Heart left ventricle (tissue), 13 donors: ENCODE measurements around the gene CBX2.

Source experiments
- POLR2A ChIP-seq, 2 donors: fragments of 450-650 bp; IDR thresholded peaks; one replicate each; pipeline ENCODE4 v1.6.1; 2017; ENCODE audit warnings: antibody characterized with exemption in 2 of 2, mild to moderate bottlenecking in 2 of 2, moderate library complexity in 2 of 2
- TF ChIP-seq, protein P1 (sequence below), 12 donors: fragments of 200-600 bp; sonication (generic) in 4 of 12; IDR thresholded peaks; one replicate each; pipeline versions ENCODE4 v1.5.0 to v1.8.0; 2018 to 2022; ENCODE audit warnings: antibody characterized with exemption in 12 of 12, mild to moderate bottlenecking in 5 of 12
- donor health status: ischemic (EF 13 %, LVEDD 7.1; RV severe dilation, severe dysfunction).
- donor health status: DM: no; HTN: yes; CAD: no.
- donor health status: DM: no; HTN: no; CAD: no.
- donor health status: ischemic (EF 25% LVEDD 6.9; RV normal size, moderate dysfunction).
- donor health status: ischemic (EF 25% LVEDD 5.7; RV mildly dilated, moderate dysfunction).
- donor health status: ischemic (EF 35%, LVEDD 5.7; RV mildly dilated, moderate dysfunction).
- donor health status: nonischemic (EF 11% LVEDD 7.7; RV severe dilation, severe dysfunction).
- donor health status: DM: yes; HTN: yes; CAD: no.
- donor health status: PGD.
- donor health status: ischemic (EF 29% LVEDD 5.4; RV normal size, mild dysfunction).
- donor health status: nonischemic (EF 23%, LVEDD 6.1; RV moderate dilation, normal function).

DNA sequence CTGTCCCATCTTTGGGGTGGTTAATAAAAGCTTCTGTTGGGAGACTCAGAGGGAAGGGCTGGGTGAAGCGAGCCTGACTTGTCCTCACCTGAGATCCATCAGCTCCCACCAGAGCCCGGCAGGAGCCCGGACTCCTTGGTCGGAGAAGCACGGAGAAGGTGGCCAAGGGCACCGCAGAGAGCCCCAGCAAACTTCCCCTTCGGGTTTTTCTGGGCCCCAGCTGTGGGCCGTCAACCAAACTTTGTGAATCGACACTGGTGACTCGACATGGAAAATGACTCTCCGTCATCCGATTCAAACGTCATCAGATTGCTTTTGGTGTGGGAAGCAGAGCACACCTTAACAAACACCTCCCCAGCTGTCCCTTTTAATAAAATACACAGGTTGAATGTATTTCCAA, 25.8 kb upstream of the CBX2 start:
- TF ChIP-seq, protein P1, sequence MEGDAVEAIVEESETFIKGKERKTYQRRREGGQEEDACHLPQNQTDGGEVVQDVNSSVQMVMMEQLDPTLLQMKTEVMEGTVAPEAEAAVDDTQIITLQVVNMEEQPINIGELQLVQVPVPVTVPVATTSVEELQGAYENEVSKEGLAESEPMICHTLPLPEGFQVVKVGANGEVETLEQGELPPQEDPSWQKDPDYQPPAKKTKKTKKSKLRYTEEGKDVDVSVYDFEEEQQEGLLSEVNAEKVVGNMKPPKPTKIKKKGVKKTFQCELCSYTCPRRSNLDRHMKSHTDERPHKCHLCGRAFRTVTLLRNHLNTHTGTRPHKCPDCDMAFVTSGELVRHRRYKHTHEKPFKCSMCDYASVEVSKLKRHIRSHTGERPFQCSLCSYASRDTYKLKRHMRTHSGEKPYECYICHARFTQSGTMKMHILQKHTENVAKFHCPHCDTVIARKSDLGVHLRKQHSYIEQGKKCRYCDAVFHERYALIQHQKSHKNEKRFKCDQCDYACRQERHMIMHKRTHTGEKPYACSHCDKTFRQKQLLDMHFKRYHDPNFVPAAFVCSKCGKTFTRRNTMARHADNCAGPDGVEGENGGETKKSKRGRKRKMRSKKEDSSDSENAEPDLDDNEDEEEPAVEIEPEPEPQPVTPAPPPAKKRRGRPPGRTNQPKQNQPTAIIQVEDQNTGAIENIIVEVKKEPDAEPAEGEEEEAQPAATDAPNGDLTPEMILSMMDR (IDR thresholded peaks at IDR 0.05): no peak
- no peak for TF ChIP-seq POLR2A (IDR thresholded peaks at IDR 0.05)
